Heart left ventricle (tissue), 13 donors: ENCODE results near the gene CD96.

Source experiments
- POLR2A ChIP-seq, 2 donors: fragments of 450-650 bp; IDR thresholded peaks; one replicate each; pipeline ENCODE4 v1.6.1; 2017; ENCODE audit warnings: antibody characterized with exemption in 2 of 2, mild to moderate bottlenecking in 2 of 2, moderate library complexity in 2 of 2
- TF ChIP-seq, protein P1 (sequence below), 12 donors: fragments of 200-600 bp; sonication (generic) in 4 of 12; IDR thresholded peaks; one replicate each; pipeline versions ENCODE4 v1.5.0 to v1.8.0; 2018 to 2022; ENCODE audit warnings: antibody characterized with exemption in 12 of 12, mild to moderate bottlenecking in 5 of 12
- donor health status: ischemic (EF 13 %, LVEDD 7.1; RV severe dilation, severe dysfunction).
- donor health status: DM: no; HTN: yes; CAD: no.
- donor health status: DM: no; HTN: no; CAD: no.
- donor health status: ischemic (EF 25% LVEDD 6.9; RV normal size, moderate dysfunction).
- donor health status: ischemic (EF 25% LVEDD 5.7; RV mildly dilated, moderate dysfunction).
- donor health status: ischemic (EF 35%, LVEDD 5.7; RV mildly dilated, moderate dysfunction).
- donor health status: nonischemic (EF 11% LVEDD 7.7; RV severe dilation, severe dysfunction).
- donor health status: DM: yes; HTN: yes; CAD: no.
- donor health status: PGD.
- donor health status: ischemic (EF 29% LVEDD 5.4; RV normal size, mild dysfunction).
- donor health status: nonischemic (EF 23%, LVEDD 6.1; RV moderate dilation, normal function).

- TF ChIP-seq POLR2A (IDR thresholded peaks at IDR 0.05): no peak
- TF ChIP-seq, protein P1, sequence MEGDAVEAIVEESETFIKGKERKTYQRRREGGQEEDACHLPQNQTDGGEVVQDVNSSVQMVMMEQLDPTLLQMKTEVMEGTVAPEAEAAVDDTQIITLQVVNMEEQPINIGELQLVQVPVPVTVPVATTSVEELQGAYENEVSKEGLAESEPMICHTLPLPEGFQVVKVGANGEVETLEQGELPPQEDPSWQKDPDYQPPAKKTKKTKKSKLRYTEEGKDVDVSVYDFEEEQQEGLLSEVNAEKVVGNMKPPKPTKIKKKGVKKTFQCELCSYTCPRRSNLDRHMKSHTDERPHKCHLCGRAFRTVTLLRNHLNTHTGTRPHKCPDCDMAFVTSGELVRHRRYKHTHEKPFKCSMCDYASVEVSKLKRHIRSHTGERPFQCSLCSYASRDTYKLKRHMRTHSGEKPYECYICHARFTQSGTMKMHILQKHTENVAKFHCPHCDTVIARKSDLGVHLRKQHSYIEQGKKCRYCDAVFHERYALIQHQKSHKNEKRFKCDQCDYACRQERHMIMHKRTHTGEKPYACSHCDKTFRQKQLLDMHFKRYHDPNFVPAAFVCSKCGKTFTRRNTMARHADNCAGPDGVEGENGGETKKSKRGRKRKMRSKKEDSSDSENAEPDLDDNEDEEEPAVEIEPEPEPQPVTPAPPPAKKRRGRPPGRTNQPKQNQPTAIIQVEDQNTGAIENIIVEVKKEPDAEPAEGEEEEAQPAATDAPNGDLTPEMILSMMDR (IDR thresholded peaks at IDR 0.05): no peak
Observed at GRCh38 chr3:111652492-111653180, 110.6 kb downstream of the CD96 start.
